ENCODE data around the gene CELSR1. TPM values are rescaled to one million over a fixed set of nuclear protein-coding genes. Genes with fewer than 3 reads are reported as not detected.

The CELSR1 gene
- total RNA-seq, 1 donor from 2014 or later: 7.7 TPM

DNA sequence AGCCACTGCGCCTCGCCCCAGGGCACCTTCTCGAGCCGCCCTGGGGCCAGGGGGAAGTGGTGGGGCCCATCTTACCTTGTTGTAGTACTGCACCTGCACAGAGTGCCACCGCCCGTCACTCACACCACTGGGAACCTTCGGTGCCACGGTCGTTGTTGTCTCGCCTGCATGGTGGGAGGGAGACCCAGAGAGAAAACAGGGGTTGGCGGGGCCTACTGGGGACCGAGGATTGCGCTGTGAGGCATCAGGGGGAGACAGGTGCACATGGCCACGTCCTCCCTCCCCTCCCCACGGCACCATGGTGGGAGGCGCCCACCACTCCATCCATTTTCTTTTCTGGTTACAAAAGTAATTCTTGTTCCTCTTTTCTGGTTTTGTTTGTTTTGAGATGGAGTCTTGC lies 104.1 kb downstream of the CELSR1 start:
- H3K9me3 Mint-ChIP-seq (ENCODE audit: unreplicated experiment): no peaks in the 10 kb centered on the region
- H3K4me1 Mint-ChIP-seq (ENCODE audit: unreplicated experiment): no peaks in the 10 kb centered on the region
- H3K27me3 Mint-ChIP-seq (ENCODE audit: unreplicated experiment): no peaks in the 10 kb centered on the region
- no peak for DNase-seq (ENCODE audit: low spot score)
- H3K27ac Mint-ChIP-seq (ENCODE audit: unreplicated experiment): no peak overlapping the region
- no peaks in the 10 kb centered on the region for H3K36me3 Mint-ChIP-seq (ENCODE audit: low read depth, unreplicated experiment)
- no peak overlapping the region for H3K4me3 Mint-ChIP-seq (ENCODE audit: unreplicated experiment)
- no peak for TF ChIP-seq CTCF (IDR thresholded peaks at IDR 0.05; ENCODE audit: unreplicated experiment)

- Mint-ChIP-seq H3K27ac (ENCODE audit: unreplicated experiment) (no peak overlapping the region), H3K36me3 (ENCODE audit: low read depth, unreplicated experiment) (no peaks in the 10 kb centered on the region), H3K4me3 (ENCODE audit: unreplicated experiment) (no peak overlapping the region), H3K4me1 (ENCODE audit: unreplicated experiment) (no peaks in the 10 kb centered on the region), H3K9me3 (ENCODE audit: unreplicated experiment) (no peaks in the 10 kb centered on the region), H3K27me3 (ENCODE audit: unreplicated experiment) (no peaks in the 10 kb centered on the region)
- DNase-seq (ENCODE audit: low spot score): no peak
- TF ChIP-seq CTCF (IDR thresholded peaks at IDR 0.05; ENCODE audit: unreplicated experiment): no peak
These were observed 105.0 kb downstream of the CELSR1 start for GRCh38 chr22:46432164-46433068.

DNA sequence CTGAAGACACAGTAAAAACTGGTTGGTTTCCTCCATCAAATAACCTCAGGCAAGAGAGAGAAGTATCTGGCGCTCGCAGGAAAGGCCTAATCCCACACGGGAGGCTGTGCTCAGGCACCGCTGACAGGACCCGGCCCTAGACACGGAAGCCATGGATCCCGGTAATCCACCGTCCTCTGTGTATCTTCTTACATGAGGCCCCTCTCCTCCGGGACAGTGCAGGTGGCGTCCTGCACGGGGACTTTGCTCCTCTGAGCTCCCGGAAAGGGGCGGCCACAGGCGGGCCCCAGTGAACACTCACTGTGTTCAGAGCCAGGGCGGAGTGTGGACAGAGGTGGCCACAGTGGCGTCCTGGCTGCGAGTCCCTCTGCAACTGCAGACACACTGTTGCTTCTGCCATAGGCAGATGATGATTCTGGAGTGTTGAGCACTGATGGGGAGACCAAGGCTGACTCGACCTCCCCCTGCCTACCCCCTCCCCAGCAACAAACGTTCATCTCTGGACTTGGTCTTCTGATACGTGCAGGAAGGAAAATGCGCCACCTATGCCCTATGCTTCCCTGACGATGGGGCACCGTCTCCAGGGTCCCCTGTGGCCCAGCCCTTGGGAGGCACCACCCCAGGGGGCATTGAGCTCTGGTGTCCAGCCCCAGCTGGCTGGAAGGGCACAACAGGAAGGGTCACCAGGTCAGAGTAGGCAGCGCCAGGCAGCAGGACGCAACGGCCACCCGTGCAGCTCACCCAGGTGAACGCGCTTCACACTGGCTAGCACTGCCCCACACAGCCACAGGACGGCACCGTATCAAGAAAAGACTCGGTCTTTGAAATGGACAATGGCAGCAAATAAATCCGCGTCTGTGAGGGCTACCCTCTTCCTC lies 106.2 kb downstream of the CELSR1 start:
- no peaks in the 10 kb centered on the region for H3K4me1 Mint-ChIP-seq (ENCODE audit: unreplicated experiment)
- no peak overlapping the region for H3K27ac Mint-ChIP-seq (ENCODE audit: unreplicated experiment)
- H3K27me3 Mint-ChIP-seq (ENCODE audit: unreplicated experiment): no peaks in the 10 kb centered on the region
- TF ChIP-seq CTCF (IDR thresholded peaks at IDR 0.05; ENCODE audit: unreplicated experiment): no peak
- no peak for DNase-seq (ENCODE audit: low spot score)
- H3K9me3 Mint-ChIP-seq (ENCODE audit: unreplicated experiment): peaks cover 1% of the 10 kb centered on the region
- no peak overlapping the region for H3K4me3 Mint-ChIP-seq (ENCODE audit: unreplicated experiment)
- no peaks in the 10 kb centered on the region for H3K36me3 Mint-ChIP-seq (ENCODE audit: low read depth, unreplicated experiment)

DNA sequence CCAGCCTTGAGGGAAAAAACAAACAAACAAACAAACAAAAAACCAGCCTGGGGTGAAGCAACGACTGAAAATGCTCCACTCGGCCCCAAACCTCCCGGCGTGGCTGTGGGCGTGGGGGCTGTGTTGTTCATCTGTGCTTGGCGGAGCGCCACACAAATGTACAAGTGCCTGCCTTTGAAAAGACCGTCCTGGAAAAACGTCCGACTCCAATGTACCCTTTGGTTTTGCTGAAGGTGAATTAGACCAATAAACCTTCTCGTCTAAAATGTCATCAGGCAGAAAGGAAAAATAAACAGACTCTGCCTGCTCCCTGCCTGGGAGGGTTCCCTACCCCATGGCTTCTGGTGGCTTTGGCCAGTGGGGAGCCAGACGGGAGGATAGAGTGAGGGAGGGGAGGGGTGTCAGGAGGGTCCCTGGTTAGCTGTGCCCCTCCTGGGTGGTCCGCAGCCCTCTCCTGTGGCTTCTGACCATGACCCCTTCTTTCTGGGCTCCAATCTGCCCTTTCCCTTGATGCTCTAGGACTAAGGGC lies 108.0 kb downstream of the CELSR1 start:
- Mint-ChIP-seq H3K9me3 (ENCODE audit: unreplicated experiment) (peaks cover 6% of the 10 kb centered on the region), H3K27me3 (ENCODE audit: unreplicated experiment) (no peaks in the 10 kb centered on the region), H3K27ac (ENCODE audit: unreplicated experiment) (no peak overlapping the region), H3K4me3 (ENCODE audit: unreplicated experiment) (no peak overlapping the region), H3K36me3 (ENCODE audit: low read depth, unreplicated experiment) (no peaks in the 10 kb centered on the region), H3K4me1 (ENCODE audit: unreplicated experiment) (no peaks in the 10 kb centered on the region)
- DNase-seq (ENCODE audit: low spot score): no peak
- TF ChIP-seq CTCF (IDR thresholded peaks at IDR 0.05; ENCODE audit: unreplicated experiment): no peak

Data from endothelial cell (in vitro differentiated cells).